ACC112 (cell line): ENCODE data around the gene DCT.

Experiments used
- H2AFZ ChIP-seq: fragments of 200-600 bp; sonication (generic); one replicate; pipeline ENCODE4 v1.6.0; 2017; ENCODE audit warnings: antibody characterized with exemption, low read length; ENCODE audit not compliant: unreplicated experiment
- H3K27ac ChIP-seq: fragments of 200-600 bp; sonication (generic); 2 replicates; pipeline ENCODE4 v1.5.1; 2014; ENCODE audit warnings: low read depth, mild to moderate bottlenecking, antibody characterized with exemption, low read length, moderate library complexity
- H3K27me3 ChIP-seq: fragments of 200-600 bp; sonication (generic); 2 replicates; pipeline ENCODE4 v1.6.1; 2014; ENCODE audit warnings: mild to moderate bottlenecking, antibody characterized with exemption, low read length, moderate library complexity, mixed read lengths; ENCODE audit not compliant: insufficient read depth
- H3K36me3 ChIP-seq: fragments of 200-600 bp; sonication (generic); 2 replicates; pipeline ENCODE4 v1.6.1; 2016; ENCODE audit warnings: mild to moderate bottlenecking, antibody characterized with exemption, low read length, moderate library complexity, mixed read lengths; ENCODE audit not compliant: insufficient read depth
- H3K4me1 ChIP-seq: fragments of 200-600 bp; sonication (generic); one replicate; pipeline ENCODE4 v1.6.1; 2016; ENCODE audit warnings: low read length, mixed read lengths; ENCODE audit not compliant: insufficient read depth, unreplicated experiment, control insufficient read depth
- H3K4me3 ChIP-seq: fragments of 200-600 bp; sonication (generic); 2 replicates; pipeline ENCODE4 v1.5.1; 2014; ENCODE audit warnings: mild to moderate bottlenecking, low read depth, low read length
- H3K79me2 ChIP-seq: fragments of 200-600 bp; sonication (generic); one replicate; pipeline ENCODE4 v1.6.0; 2016; ENCODE audit warnings: low read length; ENCODE audit not compliant: control insufficient read depth, unreplicated experiment, insufficient read depth

DCT gene

GRCh38 chr13:94419925-94420305 is 59.6 kb downstream of the DCT start:
- H3K36me3 ChIP-seq: no peaks in the 10 kb centered on the region
- H3K79me2 ChIP-seq: no peaks in the 10 kb centered on the region
- peak overlapping the region; percentile 48 for H3K27ac ChIP-seq
- peaks cover 18% of the 10 kb centered on the region for H3K4me1 ChIP-seq
- no peak overlapping the region for H3K4me3 ChIP-seq
- no peaks in the 10 kb centered on the region for H3K27me3 ChIP-seq
- H2AFZ ChIP-seq: no peak overlapping the region

GRCh38 chr13:94419304-94419924 is 60.1 kb downstream of the DCT start:
- Histone ChIP-seq H3K4me3 (no peak overlapping the region), H3K27me3 (no peaks in the 10 kb centered on the region), H3K4me1 (peaks cover 18% of the 10 kb centered on the region), H3K79me2 (no peaks in the 10 kb centered on the region), H3K36me3 (no peaks in the 10 kb centered on the region), H3K27ac (peak overlapping the region; percentile 70), H2AFZ (no peak overlapping the region)

- no peak overlapping the region for H3K27ac ChIP-seq
- peaks cover 18% of the 10 kb centered on the region for H3K4me1 ChIP-seq
- H3K36me3 ChIP-seq: no peaks in the 10 kb centered on the region
- no peaks in the 10 kb centered on the region for H3K27me3 ChIP-seq
- no peak overlapping the region for H2AFZ ChIP-seq
- H3K79me2 ChIP-seq: no peaks in the 10 kb centered on the region
- H3K4me3 ChIP-seq: no peak overlapping the region
Observed at GRCh38 chr13:94417294-94417693, 62.2 kb downstream of the DCT start.

- H3K4me3 ChIP-seq: no peak overlapping the region
- H3K27me3 ChIP-seq: no peaks in the 10 kb centered on the region
- H3K36me3 ChIP-seq: no peaks in the 10 kb centered on the region
- H3K27ac ChIP-seq: no peak overlapping the region
- no peaks in the 10 kb centered on the region for H3K79me2 ChIP-seq
- peaks cover 18% of the 10 kb centered on the region for H3K4me1 ChIP-seq
- H2AFZ ChIP-seq: no peak overlapping the region
Observed at GRCh38 chr13:94416454-94417080, 62.9 kb downstream of the DCT start.

- no peak overlapping the region for H2AFZ ChIP-seq
Observed at GRCh38 chr13:94415500-94416237, 63.8 kb downstream of the DCT start.

GRCh38 chr13:94414708-94415107 is 64.8 kb downstream of the DCT start:
- Histone ChIP-seq H3K4me3 (no peak overlapping the region), H3K79me2 (no peaks in the 10 kb centered on the region), H3K4me1 (peaks cover 12% of the 10 kb centered on the region), H2AFZ (no peak overlapping the region), H3K27ac (no peak overlapping the region), H3K36me3 (no peaks in the 10 kb centered on the region), H3K27me3 (no peaks in the 10 kb centered on the region)

More at GRCh38 chr13:94415500-94416237, 63.8 kb downstream of the DCT start:
- Histone ChIP-seq H3K4me3 (no peak overlapping the region), H3K79me2 (no peaks in the 10 kb centered on the region), H3K27me3 (no peaks in the 10 kb centered on the region), H3K4me1 (peaks cover 18% of the 10 kb centered on the region), H3K36me3 (no peaks in the 10 kb centered on the region), H3K27ac (no peak overlapping the region)

- no peak overlapping the region for H3K27ac ChIP-seq
- no peaks in the 10 kb centered on the region for H3K36me3 ChIP-seq
- H3K27me3 ChIP-seq: no peaks in the 10 kb centered on the region
- H3K4me1 ChIP-seq: peaks cover 9% of the 10 kb centered on the region
- no peak overlapping the region for H2AFZ ChIP-seq
- no peaks in the 10 kb centered on the region for H3K79me2 ChIP-seq
- H3K4me3 ChIP-seq: no peak overlapping the region
Observed at GRCh38 chr13:94414141-94414540, 65.3 kb downstream of the DCT start.

GRCh38 chr13:94413598-94413944 is 65.9 kb downstream of the DCT start:
- no peak overlapping the region for H3K4me3 ChIP-seq
- H3K4me1 ChIP-seq: peaks cover 3% of the 10 kb centered on the region
- no peaks in the 10 kb centered on the region for H3K79me2 ChIP-seq

GRCh38 chr13:94412870-94413597 is 66.4 kb downstream of the DCT start:
- no peaks in the 10 kb centered on the region for H3K4me1 ChIP-seq
- H3K27me3 ChIP-seq: no peaks in the 10 kb centered on the region
- no peaks in the 10 kb centered on the region for H3K36me3 ChIP-seq
- no peak overlapping the region for H2AFZ ChIP-seq
- no peak overlapping the region for H3K4me3 ChIP-seq
- H3K79me2 ChIP-seq: no peaks in the 10 kb centered on the region
- no peak overlapping the region for H3K27ac ChIP-seq

More at GRCh38 chr13:94413598-94413944, 65.9 kb downstream of the DCT start:
- Histone ChIP-seq H2AFZ (no peak overlapping the region), H3K27me3 (no peaks in the 10 kb centered on the region), H3K27ac (no peak overlapping the region), H3K36me3 (no peaks in the 10 kb centered on the region)

GRCh38 chr13:94411747-94412146 is 67.7 kb downstream of the DCT start:
- Histone ChIP-seq H3K4me1 (no peaks in the 10 kb centered on the region), H3K79me2 (no peaks in the 10 kb centered on the region), H3K27ac (no peak overlapping the region), H3K27me3 (no peaks in the 10 kb centered on the region), H2AFZ (peak overlapping the region; percentile 62), H3K4me3 (no peak overlapping the region), H3K36me3 (no peaks in the 10 kb centered on the region)
